ENCODE data around the gene CNDP2. TPM values are rescaled to one million over a fixed set of nuclear protein-coding genes. Genes with fewer than 3 reads are reported as not detected.

The CNDP2 gene
- total RNA-seq, 1 experiment from 2014 or later: 75.3 TPM

- no peak for DNase-seq (ENCODE audit: low spot score)
- H3K4me1 ChIP-seq (ENCODE audit: insufficient read depth, low read length, poor library complexity, severe bottlenecking): no peaks in the 10 kb centered on the region
- CTCF ChIA-PET: no interaction called here
- BruUV-seq (replicated peaks): no TSS peak
- intact Hi-C loops (cut with micrococcal nuclease; ENCODE audit: unreplicated experiment): no loop called here
- no peak overlapping the region for H3K27ac ChIP-seq (ENCODE audit: low read depth, low read length, poor library complexity, severe bottlenecking)
- H3K27me3 ChIP-seq (replicated peaks; ENCODE audit: insufficient read depth, low read depth, low read length, poor library complexity): no peaks in the 10 kb centered on the region
- TF ChIP-seq CTCF (conservative IDR thresholded peaks at IDR 0.05; ENCODE audit: low read depth, low read length) (no peak), EZH2 (IDR thresholded peaks at IDR 0.05; ENCODE audit: borderline replicate concordance, low read depth, low read length, poor library complexity, severe bottlenecking) (no peak)
- no peak overlapping the region for H3K4me3 ChIP-seq (ENCODE audit: low read depth, low read length, poor library complexity, severe bottlenecking)
- POLR2A ChIA-PET (ENCODE audit: low non-redundant PET): no interaction called here
- no peaks in the 10 kb centered on the region for H3K9me3 ChIP-seq (ENCODE audit: low read depth, low read length, poor library complexity, severe bottlenecking)
- H3K36me3 ChIP-seq (ENCODE audit: insufficient read depth, low read length, poor library complexity, severe bottlenecking): peaks cover 9% of the 10 kb centered on the region
Measured at GRCh38 chr18:74508366-74508765, 12.2 kb downstream of the CNDP2 start.

- Histone ChIP-seq H3K4me3 (ENCODE audit: low read depth, low read length, poor library complexity, severe bottlenecking) (no peak overlapping the region), H3K9me3 (ENCODE audit: low read depth, low read length, poor library complexity, severe bottlenecking) (no peaks in the 10 kb centered on the region), H3K27ac (ENCODE audit: low read depth, low read length, poor library complexity, severe bottlenecking) (no peak overlapping the region), H3K36me3 (ENCODE audit: insufficient read depth, low read length, poor library complexity, severe bottlenecking) (peaks cover 9% of the 10 kb centered on the region), H3K4me1 (ENCODE audit: insufficient read depth, low read length, poor library complexity, severe bottlenecking) (no peaks in the 10 kb centered on the region), H3K27me3 (replicated peaks; ENCODE audit: insufficient read depth, low read depth, low read length, poor library complexity) (no peaks in the 10 kb centered on the region)
- no TSS peak for BruUV-seq (replicated peaks)
- ChIA-PET CTCF (no interaction called here), POLR2A (ENCODE audit: low non-redundant PET) (no interaction called here)
- DNase-seq (ENCODE audit: low spot score): no peak
- no peak for TF ChIP-seq CTCF (conservative IDR thresholded peaks at IDR 0.05; ENCODE audit: low read depth, low read length)
- no peak for TF ChIP-seq EZH2 (IDR thresholded peaks at IDR 0.05; ENCODE audit: borderline replicate concordance, low read depth, low read length, poor library complexity, severe bottlenecking)
- intact Hi-C loops (cut with micrococcal nuclease; ENCODE audit: unreplicated experiment): no loop called here
Measured at GRCh38 chr18:74508821-74509225, 12.7 kb downstream of the CNDP2 start.

- POLR2A ChIA-PET (ENCODE audit: low non-redundant PET): no interaction called here
Measured at GRCh38 chr18:74509856-74510769, 13.9 kb downstream of the CNDP2 start.

More at GRCh38 chr18:74509856-74510769, 13.9 kb downstream of the CNDP2 start:
- DNase-seq (ENCODE audit: low spot score): no peak
- Histone ChIP-seq H3K4me3 (ENCODE audit: low read depth, low read length, poor library complexity, severe bottlenecking) (no peak overlapping the region), H3K4me1 (ENCODE audit: insufficient read depth, low read length, poor library complexity, severe bottlenecking) (no peaks in the 10 kb centered on the region), H3K36me3 (ENCODE audit: insufficient read depth, low read length, poor library complexity, severe bottlenecking) (peaks cover 9% of the 10 kb centered on the region), H3K9me3 (ENCODE audit: low read depth, low read length, poor library complexity, severe bottlenecking) (no peaks in the 10 kb centered on the region), H3K27ac (ENCODE audit: low read depth, low read length, poor library complexity, severe bottlenecking) (no peak overlapping the region), H3K27me3 (replicated peaks; ENCODE audit: insufficient read depth, low read depth, low read length, poor library complexity) (no peaks in the 10 kb centered on the region)
- CTCF ChIA-PET: interaction anchor here (0.5 kb wide), 1 partner anchor 1984 kb away, joined by 4 read pairs; no protein-coding TSS in a partner anchor
- BruUV-seq (replicated peaks): no TSS peak
- TF ChIP-seq CTCF (conservative IDR thresholded peaks at IDR 0.05; ENCODE audit: low read depth, low read length) (no peak), EZH2 (IDR thresholded peaks at IDR 0.05; ENCODE audit: borderline replicate concordance, low read depth, low read length, poor library complexity, severe bottlenecking) (no peak)
- intact Hi-C loops (cut with micrococcal nuclease; ENCODE audit: unreplicated experiment): no loop called here

All from A673 (cell line).